ENCODE measurements around the gene RPGRIP1. TPM values are rescaled to one million over a fixed set of nuclear protein-coding genes. Genes with fewer than 3 reads are reported as not detected.

Gene RPGRIP1
- total and polyA plus RNA-seq, 9 of the 15 experiments (the other 6 are each of a cell fraction or from before 2014, with no cell fraction given) = 0.47 to 0.95 (median 0.65) TPM; not detected in 1

GRCh38 chr14:21269252-21270046 is 10.4 kb upstream of the RPGRIP1 start, which contains the start of gene HNRNPC (continued):
- TF ChIP-seq, protein P1, sequence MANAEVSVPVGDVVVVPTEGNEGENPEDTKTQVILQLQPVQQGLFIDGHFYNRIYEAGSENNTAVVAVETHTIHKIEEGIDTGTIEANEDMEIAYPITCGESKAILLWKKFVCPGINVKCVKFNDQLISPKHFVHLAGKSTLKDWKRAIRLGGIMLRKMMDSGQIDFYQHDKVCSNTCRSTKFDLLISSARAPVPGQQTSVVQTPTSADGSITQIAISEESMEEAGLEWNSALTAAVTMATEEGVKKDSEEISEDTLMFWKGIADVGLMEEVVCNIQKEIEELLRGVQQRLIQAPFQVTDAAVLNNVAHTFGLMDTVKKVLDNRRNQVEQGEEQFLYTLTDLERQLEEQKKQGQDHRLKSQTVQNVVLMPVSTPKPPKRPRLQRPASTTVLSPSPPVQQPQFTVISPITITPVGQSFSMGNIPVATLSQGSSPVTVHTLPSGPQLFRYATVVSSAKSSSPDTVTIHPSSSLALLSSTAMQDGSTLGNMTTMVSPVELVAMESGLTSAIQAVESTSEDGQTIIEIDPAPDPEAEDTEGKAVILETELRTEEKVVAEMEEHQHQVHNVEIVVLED (CRISPR knock-in tag; IDR thresholded peaks at IDR 0.05) = no peak
- TF ChIP-seq FOS (IDR thresholded peaks at IDR 0.05; ENCODE audit: extremely low read depth, insufficient read length) = peak; percentile 100
- TF ChIP-seq, protein P2, sequence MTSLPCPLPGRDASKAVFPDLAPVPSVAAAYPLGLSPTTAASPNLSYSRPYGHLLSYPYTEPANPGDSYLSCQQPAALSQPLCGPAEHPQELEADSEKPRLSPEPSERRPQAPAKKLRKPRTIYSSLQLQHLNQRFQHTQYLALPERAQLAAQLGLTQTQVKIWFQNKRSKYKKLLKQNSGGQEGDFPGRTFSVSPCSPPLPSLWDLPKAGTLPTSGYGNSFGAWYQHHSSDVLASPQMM (CRISPR knock-in tag; IDR thresholded peaks at IDR 0.05) = no peak
- peak; percentile 91 for TF ChIP-seq ZFX (CRISPR knock-in tag; IDR thresholded peaks at IDR 0.05)
- TF ChIP-seq COPS2 (conservative IDR thresholded peaks at IDR 0.05) = no peak
- TF ChIP-seq STAT5B (CRISPR knock-in tag; IDR thresholded peaks at IDR 0.05) = no peak
- TF ChIP-seq NFATC3 (IDR thresholded peaks at IDR 0.05) = no peak
- TF ChIP-seq, protein P3, sequence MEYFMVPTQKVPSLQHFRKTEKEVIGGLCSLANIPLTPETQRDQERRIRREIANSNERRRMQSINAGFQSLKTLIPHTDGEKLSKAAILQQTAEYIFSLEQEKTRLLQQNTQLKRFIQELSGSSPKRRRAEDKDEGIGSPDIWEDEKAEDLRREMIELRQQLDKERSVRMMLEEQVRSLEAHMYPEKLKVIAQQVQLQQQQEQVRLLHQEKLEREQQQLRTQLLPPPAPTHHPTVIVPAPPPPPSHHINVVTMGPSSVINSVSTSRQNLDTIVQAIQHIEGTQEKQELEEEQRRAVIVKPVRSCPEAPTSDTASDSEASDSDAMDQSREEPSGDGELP (CRISPR knock-in tag; IDR thresholded peaks at IDR 0.05; ENCODE audit: borderline replicate concordance) = 0 out of 2 replicates have a peak, but pooled peaks have one; percentile 23
- no peak for TF ChIP-seq KLF16 (IDR thresholded peaks at IDR 0.05)
- no peak for TF ChIP-seq TSHZ1 (CRISPR knock-in tag; IDR thresholded peaks at IDR 0.05)
- peak; percentile 63 to 93 (median 90) for TF ChIP-seq YY1 (IDR thresholded peaks at IDR 0.05; ENCODE audit: borderline replicate concordance in 1 of 3, control insufficient read depth in 1 of 3, extremely low read depth in 1 of 3, insufficient read depth in 3 of 3, insufficient read length in 1 of 3, insufficient replicate concordance in 2 of 3, low read depth in 1 of 3, low read length in 2 of 3)
- no peak for TF ChIP-seq KAT2B (IDR thresholded peaks at IDR 0.05; ENCODE audit: low read depth, low read length)
- no peak for TF ChIP-seq HMGN3 (IDR thresholded peaks at IDR 0.05; ENCODE audit: borderline replicate concordance, extremely low read depth, insufficient read length, low read depth, low read length)
- no peak for TF ChIP-seq RFX7 (CRISPR knock-in tag; IDR thresholded peaks at IDR 0.05)
- no peak for TF ChIP-seq ZNF212 (CRISPR knock-in tag; IDR thresholded peaks at IDR 0.05)
- TF ChIP-seq BRF2 (IDR thresholded peaks at IDR 0.05; ENCODE audit: borderline replicate concordance, insufficient read depth, insufficient read length) = no peak
- TF ChIP-seq KLF6 (CRISPR knock-in tag; IDR thresholded peaks at IDR 0.05; ENCODE audit: borderline replicate concordance) = no peak
- TF ChIP-seq, protein P4, sequence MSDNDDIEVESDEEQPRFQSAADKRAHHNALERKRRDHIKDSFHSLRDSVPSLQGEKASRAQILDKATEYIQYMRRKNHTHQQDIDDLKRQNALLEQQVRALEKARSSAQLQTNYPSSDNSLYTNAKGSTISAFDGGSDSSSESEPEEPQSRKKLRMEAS (CRISPR knock-in tag; IDR thresholded peaks at IDR 0.05) = no peak
- peak; percentile 93 for TF ChIP-seq MTA3 (IDR thresholded peaks at IDR 0.05; ENCODE audit: borderline replicate concordance)
